Suprapubic skin (tissue), 4 donors: ENCODE data around the gene PNRC2.

Experiments used
- CTCF ChIP-seq, 2 donors: fragments of 200-600 bp in 1 of 2; fragments of 450-650 bp in 1 of 2; sonication (generic) in 1 of 2; IDR thresholded peaks; one replicate each; pipeline ENCODE4 v1.5.1; 2016 to 2019; ENCODE audit warnings: antibody characterized with exemption in 2 of 2, mild to moderate bottlenecking in 1 of 2, moderate library complexity in 1 of 2
- POLR2A ChIP-seq, 2 donors: fragments of 450-650 bp; IDR thresholded peaks; one replicate each; pipeline ENCODE4 v1.6.1; 2017; ENCODE audit warnings: antibody characterized with exemption in 2 of 2, mild to moderate bottlenecking in 2 of 2, moderate library complexity in 2 of 2
- POLR2AphosphoS5 ChIP-seq, 3 donors: sonication (generic); formaldehyde crosslinking; IDR thresholded peaks; one replicate each; pipeline ENCODE4 v1.6.1; 2017; ENCODE audit warnings: antibody characterized with exemption in 3 of 3

GRCh38 chr1:23913212-23913880 is 46.3 kb upstream of the PNRC2 start, which contains the start of gene CNR2:
- TF ChIP-seq POLR2AphosphoS5 (IDR thresholded peaks at IDR 0.05) (no peak), CTCF (IDR thresholded peaks at IDR 0.05) (no peak), POLR2A (IDR thresholded peaks at IDR 0.05) (no peak)
